H1 (cell line): ENCODE measurements around the gene RAP2A. TPM values are rescaled to one million over a fixed set of nuclear protein-coding genes. Genes with fewer than 3 reads are reported as not detected.

ENCODE experiments used
- CTCF ChIA-PET: fragments of 300-600 bp; sonication (Branson Sonifier 250); formaldehyde crosslinking; loops from one replicate; lab custom pipeline; 2021; ENCODE audit not compliant: partially characterized antibody; lab: Charles Lee
- POLR2A ChIA-PET: fragments of 300-600 bp; sonication (Branson Sonifier 250); formaldehyde crosslinking; loops from one replicate; lab custom pipeline; 2021; ENCODE audit warnings: inconsistent platforms; ENCODE audit not compliant: partially characterized antibody; lab: Charles Lee
- DNase-seq, 2 experiments: peaks; one replicate each; pipeline versions ENCODE4 v3.0.0 to v3.0.0-alpha.2; 2010 to 2022; ENCODE audit warnings: low spot score in 2 of 2, low read depth in 1 of 2, mixed read lengths in 1 of 2
- FAIRE-seq: peaks from 2 replicates; lab custom pipeline; 2011; peaks lifted over from hg19 to GRCh38; lab: Jason Lieb, UNC
- H2AFZ ChIP-seq: 2 replicates; pipeline ENCODE4 v1.8.1; 2012; ENCODE audit warnings: low read length, inconsistent platforms
- H2AK5ac ChIP-seq: 2 replicates; pipeline ENCODE4 v1.6.1; 2013; ENCODE audit warnings: low read depth, low read length
- H2BK120ac ChIP-seq: replicated peaks from 2 replicates; pipeline ENCODE3; 2013; ENCODE audit warnings: low read depth, low read length, inconsistent platforms
- H2BK12ac ChIP-seq: 2 replicates; pipeline ENCODE4 v1.6.1; 2013; ENCODE audit warnings: low read depth, low read length
- H2BK15ac ChIP-seq: 2 replicates; pipeline ENCODE4 v1.6.1; 2013; ENCODE audit warnings: low read length
- H2BK20ac ChIP-seq: 2 replicates; pipeline ENCODE4 v1.6.1; 2013; ENCODE audit warnings: low read length
- H2BK5ac ChIP-seq: 2 replicates; pipeline ENCODE4 v1.6.1; 2013; ENCODE audit warnings: low read depth, low read length
- H3K14ac ChIP-seq: 2 replicates; pipeline ENCODE4 v1.6.1; 2013; ENCODE audit warnings: inconsistent platforms; ENCODE audit not compliant: insufficient read length
- H3K18ac ChIP-seq: 2 replicates; pipeline ENCODE4 v1.6.1; 2013; ENCODE audit warnings: low read length; ENCODE audit errors: extremely low read depth
- H3K23ac ChIP-seq: 2 replicates; pipeline ENCODE4 v1.6.1; 2013; ENCODE audit warnings: inconsistent platforms; ENCODE audit not compliant: insufficient read length
- H3K23me2 ChIP-seq: 2 replicates; pipeline ENCODE4 v1.6.1; 2013; ENCODE audit warnings: low read depth, low read length
- H3K27ac ChIP-seq: 2 replicates; pipeline ENCODE4 v1.6.1; 2011; ENCODE audit warnings: low read depth, low read length, inconsistent platforms
- H3K27me3 ChIP-seq, 4 experiments: replicated peaks in 1 of 4; 1 replicate in 1 of 4; 2 replicates in 3 of 4; pipeline versions ENCODE4 v1.6.1 to v1.8.1; 2011 to 2013; ENCODE audit warnings: low read length in 3 of 4, mild to moderate bottlenecking in 3 of 4, inconsistent platforms in 2 of 4, mixed read lengths in 2 of 4, moderate library complexity in 1 of 4; ENCODE audit not compliant: control insufficient read depth in 3 of 4, insufficient read depth in 3 of 4; ENCODE audit errors: extremely low read depth in 1 of 4
- H3K36me3 ChIP-seq, 4 experiments: 2 replicates each; pipeline versions ENCODE4 v1.6.1 to v1.8.1; 2011 to 2013; ENCODE audit warnings: mild to moderate bottlenecking in 4 of 4, low read length in 3 of 4, moderate library complexity in 2 of 4, control low read depth in 1 of 4, inconsistent platforms in 1 of 4; ENCODE audit not compliant: insufficient read depth in 4 of 4, control insufficient read depth in 2 of 4
- H3K4ac ChIP-seq: replicated peaks from 2 replicates; pipeline ENCODE3; 2013; ENCODE audit warnings: low read length, low read depth, mixed read lengths, inconsistent platforms; ENCODE audit not compliant: insufficient read length
- H3K4me1 ChIP-seq, 4 experiments: replicated peaks in 1 of 4; 1 replicate in 1 of 4; 2 replicates in 3 of 4; pipeline versions ENCODE4 v1.6.1 to v1.8.1; 2011 to 2013; ENCODE audit warnings: low read length in 3 of 4, inconsistent platforms in 2 of 4, mixed read lengths in 1 of 4; ENCODE audit not compliant: insufficient read depth in 4 of 4, control insufficient read depth in 3 of 4
- H3K4me2 ChIP-seq, 2 experiments: 2 replicates each; pipeline versions ENCODE4 v1.6.1 to v1.8.1; 2011 to 2013; ENCODE audit warnings: low read depth in 2 of 2, low read length in 2 of 2, control low read depth in 1 of 2, inconsistent platforms in 1 of 2, mild to moderate bottlenecking in 1 of 2; ENCODE audit not compliant: insufficient read depth in 1 of 2
- H3K4me3 ChIP-seq, 4 experiments: fragments of 200-600, 300-600 bp in 1 of 4; sonication (generic), shearing (Covaris generic), sonication (Bioruptor Twin) in 1 of 4; 2 replicates each; pipeline versions ENCODE4 v1.5.1 to v1.8.1; 2011 to 2016; ENCODE audit warnings: low read length in 4 of 4, low read depth in 3 of 4, control low read depth in 2 of 4, inconsistent platforms in 2 of 4, mild to moderate bottlenecking in 2 of 4, mixed read lengths in 1 of 4, moderate library complexity in 1 of 4; ENCODE audit not compliant: insufficient read depth in 2 of 4; ENCODE audit errors: extremely low read depth in 1 of 4
- H3K56ac ChIP-seq: replicated peaks from 2 replicates; pipeline ENCODE3; 2013; ENCODE audit warnings: low read depth, mild to moderate bottlenecking, mixed read lengths, low read length, inconsistent platforms; ENCODE audit not compliant: insufficient read length
- H3K79me1 ChIP-seq: 2 replicates; pipeline ENCODE4 v1.6.1; 2013; ENCODE audit warnings: low read depth, low read length, control low read depth
- H3K79me2 ChIP-seq, 2 experiments: 2 replicates each; pipeline versions ENCODE4 v1.6.1 to v1.8.1; 2012 to 2013; ENCODE audit warnings: low read length in 2 of 2, mild to moderate bottlenecking in 2 of 2, inconsistent platforms in 1 of 2; ENCODE audit not compliant: insufficient read depth in 2 of 2, control insufficient read depth in 1 of 2
- H3K9ac ChIP-seq, 4 experiments: replicated peaks in 1 of 4; 1 replicate in 1 of 4; 2 replicates in 3 of 4; pipeline versions ENCODE4 v1.6.1 to v1.8.1; 2011 to 2013; ENCODE audit warnings: low read depth in 3 of 4, low read length in 3 of 4, control low read depth in 2 of 4, mild to moderate bottlenecking in 2 of 4, moderate library complexity in 2 of 4, inconsistent platforms in 1 of 4; ENCODE audit errors: extremely low read depth in 1 of 4
- H3K9me3 ChIP-seq, 2 experiments: 2 replicates each; pipeline versions ENCODE4 v1.6.1 to v1.8.1; 2012 to 2013; ENCODE audit warnings: mild to moderate bottlenecking in 2 of 2, moderate library complexity in 2 of 2, control low read depth in 1 of 2, inconsistent platforms in 1 of 2, low read depth in 1 of 2, low read length in 1 of 2, mixed read lengths in 1 of 2; ENCODE audit not compliant: insufficient read depth in 2 of 2
- H4K20me1 ChIP-seq, 2 experiments: replicated peaks in 1 of 2; 2 replicates each; pipeline versions ENCODE3 to v1.8.1; 2011 to 2013; ENCODE audit warnings: inconsistent platforms in 2 of 2, low read length in 2 of 2, mild to moderate bottlenecking in 1 of 2; ENCODE audit not compliant: insufficient read depth in 2 of 2, control insufficient read depth in 1 of 2
- H4K5ac ChIP-seq: 2 replicates; pipeline ENCODE4 v1.6.1; 2013; ENCODE audit warnings: low read length, low read depth, mixed read lengths, inconsistent platforms; ENCODE audit not compliant: insufficient read length
- H4K8ac ChIP-seq: 2 replicates; pipeline ENCODE4 v1.8.0; 2013; ENCODE audit warnings: mild to moderate bottlenecking, moderate library complexity, low read length, inconsistent platforms; ENCODE audit not compliant: insufficient read depth; ENCODE audit errors: extremely low read depth
- H4K91ac ChIP-seq: replicated peaks from 2 replicates; pipeline ENCODE3; 2013; ENCODE audit warnings: low read length, mixed read lengths, inconsistent platforms; ENCODE audit not compliant: insufficient read length
- JUN ChIP-seq: IDR thresholded peaks from 2 replicates; pipeline ENCODE4 v1.6.1; 2011; ENCODE audit warnings: low read depth, mild to moderate bottlenecking, improper control_type of control experiment, low read length
- SP2 ChIP-seq: IDR thresholded peaks from 2 replicates; pipeline ENCODE4 v1.6.1; 2012; ENCODE audit warnings: mild to moderate bottlenecking, low read length, inconsistent platforms
- SRF ChIP-seq: IDR thresholded peaks from 2 replicates; pipeline ENCODE4 v1.6.1; 2011; ENCODE audit warnings: mild to moderate bottlenecking, low read depth, low read length, moderate library complexity
- WGBS, 2 experiments: shearing (Covaris generic) in 1 of 2; methylation state at CpG; one replicate each; pipeline versions ENCODE4 v1.1.6 to v1.1.7; 2013 to 2015; ENCODE audit warnings: low lambda C conversion rate in 2 of 2, mixed read lengths in 2 of 2, inconsistent platforms in 1 of 2, low coverage in 1 of 2, missing lambda C conversion rate in 1 of 2; ENCODE audit not compliant: insufficient replicate concordance in 2 of 2, insufficient coverage in 1 of 2, insufficient read length in 1 of 2; ENCODE audit errors: extremely low coverage in 1 of 2, missing lambda C conversion rate in 1 of 2; 5-methylcytosine and 5-hydroxymethylcytosine counted together
- polyA plus RNA-seq, 7 experiments: library from polyadenylated mRNA; depleted of rRNA in 3 of 7; stranded (reverse) in 5 of 7; unstranded in 2 of 7; fragments of >200 nt in 5 of 7; fragments of 200-250 nt in 2 of 7; gene quantifications; 1 replicate in 5 of 7; 2 replicates in 1 of 7; 4 replicates in 1 of 7; pipeline versions ENCODE4 v1.2.1 to v1.2.3, GENCODE V29; 2011 to 2013; ENCODE audit warnings: missing spikeins in 2 of 7, mixed read lengths in 2 of 7
- total RNA-seq: library from RNA; stranded (reverse); fragmentation: NEBNext Ultra II Directional; extraction: Animal tissue kit (Norgen Biotek cat#: 25700); gene quantifications from 2 replicates; pipeline ENCODE4 v1.2.1, GENCODE V29; 2021
- TF ChIP-seq, protein P1 (sequence below): IDR thresholded peaks from 2 replicates; pipeline ENCODE4 v1.6.1; 2011; ENCODE audit warnings: low read depth, mild to moderate bottlenecking, low read length; ENCODE audit not compliant: insufficient read depth

RAP2A gene
- total and polyA plus RNA-seq, 2 of the 8 experiments (the other 6 are each of a cell fraction or from before 2014, with no cell fraction given), result 8.4 to 43.4 TPM

DNA sequence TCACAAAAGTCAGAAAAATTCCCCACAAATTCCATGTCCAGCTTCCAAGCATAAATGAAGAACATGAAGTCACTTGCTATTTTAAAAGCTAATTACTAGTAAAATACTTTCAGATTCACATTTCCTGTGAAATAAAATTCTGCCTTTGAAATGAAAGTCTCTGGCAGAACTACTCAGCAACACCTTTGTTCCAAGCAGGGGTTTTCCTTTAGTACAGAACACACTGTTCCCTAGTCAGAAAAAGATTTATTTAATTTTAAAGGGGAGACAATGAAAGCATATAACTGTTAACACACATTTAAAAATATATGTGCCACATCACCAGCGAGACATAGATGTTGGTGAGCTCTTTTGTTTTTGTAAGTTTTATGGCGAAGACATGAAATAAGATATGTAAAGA, 26.4 kb upstream of the RAP2A start:
- Histone ChIP-seq H2BK20ac (no peak overlapping the region), H2BK5ac (no peak overlapping the region), H2AK5ac (no peak overlapping the region), H3K79me2 (no peaks in the 10 kb centered on the region), H3K23me2 (no peaks in the 10 kb centered on the region), H3K9ac (no peak overlapping the region), H4K8ac (no peak overlapping the region), H2BK120ac (no peak overlapping the region), H2BK15ac (no peak overlapping the region), H3K4ac (no peak overlapping the region), H3K23ac (no peak overlapping the region), H3K18ac (no peak overlapping the region), H4K20me1 (no peaks in the 10 kb centered on the region), H3K36me3 (no peaks in the 10 kb centered on the region), H2AFZ (no peak overlapping the region)
- POLR2A ChIA-PET, result no interaction called here
- no peak for DNase-seq
- TF ChIP-seq JUN, result no peak
- TF ChIP-seq SP2, result no peak
- TF ChIP-seq, protein P1, sequence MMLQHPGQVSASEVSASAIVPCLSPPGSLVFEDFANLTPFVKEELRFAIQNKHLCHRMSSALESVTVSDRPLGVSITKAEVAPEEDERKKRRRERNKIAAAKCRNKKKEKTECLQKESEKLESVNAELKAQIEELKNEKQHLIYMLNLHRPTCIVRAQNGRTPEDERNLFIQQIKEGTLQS, result no peak
- no peak for TF ChIP-seq SRF
- TF ChIP-seq, all 59 proteins: peak for 0
- no peak overlapping the region for H3K56ac ChIP-seq
- no peak overlapping the region for H3K27ac ChIP-seq
- no peaks in the 10 kb centered on the region for H3K79me1 ChIP-seq
- H4K5ac ChIP-seq, result no peak overlapping the region
- no peaks in the 10 kb centered on the region for H3K4me1 ChIP-seq
- no peak overlapping the region for H2BK12ac ChIP-seq
- WGBS, 2 experiments, result 88% methylated on average over 2 of the region's 2 CpGs; no CpG with 5 or more reads in 1 of the 2 experiments
- H3K27me3 ChIP-seq, result no peaks in the 10 kb centered on the region
- H3K4me2 ChIP-seq, result no peak overlapping the region
- CTCF ChIA-PET, result interaction anchor here (0.6 kb wide), 2 partner anchors 35 to 80 kb away, joined by 3 read pairs; no protein-coding TSS in a partner anchor
- no peak overlapping the region for H3K4me3 ChIP-seq
- no peak overlapping the region for H3K14ac ChIP-seq
- no peak overlapping the region for H4K91ac ChIP-seq
- no peaks in the 10 kb centered on the region for H3K9me3 ChIP-seq
- FAIRE-seq, result no peak
